Left ventricle myocardium inferior (tissue), 1 donor: ENCODE measurements around the gene GTF2IRD1. TPM values are rescaled to one million over a fixed set of nuclear protein-coding genes. Genes with fewer than 3 reads are reported as not detected.

Source experiments
- DNase-seq: peaks from one replicate; pipeline ENCODE4 v3.0.0-alpha.2; 2020
- H3K27ac ChIP-seq: fragments of 200-600 bp; replicated peaks from 2 replicates; pipeline ENCODE4 v1.8.0; 2021
- H3K27me3 ChIP-seq: fragments of 200-600 bp; 2 replicates; pipeline ENCODE4 v1.8.0; 2021; ENCODE audit warnings: low read depth
- H3K36me3 ChIP-seq: fragments of 200-600 bp; 2 replicates; pipeline ENCODE4 v1.8.0; 2021
- H3K4me1 ChIP-seq: fragments of 200-600 bp; 2 replicates; pipeline ENCODE4 v1.8.0; 2021
- H3K4me3 ChIP-seq: fragments of 200-600 bp; 2 replicates; pipeline ENCODE4 v1.8.0; 2021; ENCODE audit warnings: mild to moderate bottlenecking, moderate library complexity
- H3K9me3 ChIP-seq: fragments of 200-600 bp; replicated peaks from 2 replicates; pipeline ENCODE4 v1.8.0; 2021
- intact Hi-C: fragments of 100-400 bp; cut with micrococcal nuclease; formaldehyde crosslinking; loops from one replicate; pipeline ENCODE4 v1.11.0; 2022
- total RNA-seq: library from RNA; stranded (reverse); fragmentation: NEBNext Ultra II Directional; extraction: Animal tissue kit (Norgen Biotek cat#: 25700); gene quantifications from one replicate; pipeline ENCODE4 v1.2.1, GENCODE V29; 2021
- TF ChIP-seq, protein P1 (sequence below): fragments of 200-600 bp; IDR thresholded peaks from 2 replicates; pipeline ENCODE4 v1.8.0; 2021; ENCODE audit warnings: antibody characterized with exemption, mild to moderate bottlenecking, borderline replicate concordance
- donor health status: DM: no; HTN: yes; CAD: no; lungs with severe emphysema.

GTF2IRD1 gene
- total RNA-seq, 1 donor from 2014 or later, result 15.8 TPM

DNA sequence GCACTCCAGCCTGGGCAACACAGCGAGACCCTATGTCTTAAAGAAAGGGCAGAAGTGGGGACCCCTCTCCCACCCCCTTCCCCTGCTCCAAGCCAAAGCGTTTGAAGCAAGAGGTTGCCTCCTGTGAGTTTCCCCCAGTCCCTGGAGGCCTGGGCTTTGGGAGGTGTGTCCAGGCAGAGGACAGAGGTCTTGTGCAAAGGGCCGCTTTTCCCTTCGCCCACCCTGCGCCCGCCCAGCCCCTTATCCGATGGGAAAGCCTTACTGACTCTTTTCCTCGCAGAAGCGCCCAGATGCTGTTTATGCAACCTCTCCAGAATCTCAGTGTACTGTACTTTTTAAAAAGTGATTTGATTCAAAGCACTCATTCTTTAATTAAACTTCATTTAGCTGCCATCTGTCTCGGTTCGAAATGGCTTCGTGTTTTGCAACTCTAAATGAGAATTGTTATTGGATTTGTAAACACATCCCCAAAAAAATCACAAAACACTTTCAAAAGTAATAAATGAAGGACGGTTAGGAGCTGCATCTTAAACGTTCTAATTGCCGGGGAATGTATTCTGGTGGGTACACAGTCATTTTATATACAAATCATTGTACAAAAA is 153.3 kb downstream of the GTF2IRD1 start:
- intact Hi-C loops, result no loop called here
- H3K4me1 ChIP-seq, result peaks cover 20% of the 10 kb centered on the region

DNA sequence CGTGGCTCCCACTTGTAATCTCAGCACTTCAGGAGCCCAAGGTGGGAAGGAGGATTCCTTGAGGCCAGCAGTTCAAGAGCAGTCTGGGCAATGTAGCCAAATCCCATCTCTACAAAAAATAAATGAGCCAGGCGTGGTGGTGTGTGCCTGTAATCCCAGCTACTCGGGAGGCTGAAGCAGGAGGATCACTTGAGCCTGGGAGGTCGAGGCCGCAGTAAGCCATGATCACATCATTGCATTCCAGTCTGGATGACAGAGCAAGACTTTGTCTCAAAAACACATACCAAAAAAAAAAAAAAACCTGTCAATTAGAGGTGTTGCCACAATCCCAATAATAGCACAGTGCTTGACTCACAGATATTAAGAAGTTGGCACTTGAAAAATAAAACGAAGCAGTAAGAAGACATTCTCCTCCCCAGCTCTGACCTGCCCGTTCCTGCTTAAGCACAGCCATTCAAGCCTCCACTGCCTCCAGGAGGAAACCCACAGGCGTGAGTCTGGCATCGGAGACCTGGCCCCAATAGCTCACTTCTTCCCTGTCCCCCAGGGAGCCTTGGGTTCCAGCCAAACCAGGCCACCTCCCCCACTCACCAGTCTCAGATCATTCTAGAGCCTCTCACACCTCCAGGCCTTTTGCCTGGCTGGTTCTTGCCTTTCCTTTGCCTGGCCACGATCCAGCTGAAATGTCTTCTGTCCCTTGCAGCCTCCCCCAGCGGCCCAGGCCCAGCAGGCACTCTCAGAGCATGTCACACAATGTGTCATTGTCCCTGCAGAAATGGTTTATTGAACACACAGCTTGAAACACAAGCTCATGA is 158.5 kb downstream of the GTF2IRD1 start:
- peaks cover 7% of the 10 kb centered on the region for H3K4me1 ChIP-seq
- no peak overlapping the region for H3K4me3 ChIP-seq
- H3K9me3 ChIP-seq, result no peaks in the 10 kb centered on the region
- H3K36me3 ChIP-seq, result no peaks in the 10 kb centered on the region
- intact Hi-C loops, result no loop called here
- peak overlapping the region; percentile 20 for H3K27ac ChIP-seq
- no peak for DNase-seq
- TF ChIP-seq, protein P1, sequence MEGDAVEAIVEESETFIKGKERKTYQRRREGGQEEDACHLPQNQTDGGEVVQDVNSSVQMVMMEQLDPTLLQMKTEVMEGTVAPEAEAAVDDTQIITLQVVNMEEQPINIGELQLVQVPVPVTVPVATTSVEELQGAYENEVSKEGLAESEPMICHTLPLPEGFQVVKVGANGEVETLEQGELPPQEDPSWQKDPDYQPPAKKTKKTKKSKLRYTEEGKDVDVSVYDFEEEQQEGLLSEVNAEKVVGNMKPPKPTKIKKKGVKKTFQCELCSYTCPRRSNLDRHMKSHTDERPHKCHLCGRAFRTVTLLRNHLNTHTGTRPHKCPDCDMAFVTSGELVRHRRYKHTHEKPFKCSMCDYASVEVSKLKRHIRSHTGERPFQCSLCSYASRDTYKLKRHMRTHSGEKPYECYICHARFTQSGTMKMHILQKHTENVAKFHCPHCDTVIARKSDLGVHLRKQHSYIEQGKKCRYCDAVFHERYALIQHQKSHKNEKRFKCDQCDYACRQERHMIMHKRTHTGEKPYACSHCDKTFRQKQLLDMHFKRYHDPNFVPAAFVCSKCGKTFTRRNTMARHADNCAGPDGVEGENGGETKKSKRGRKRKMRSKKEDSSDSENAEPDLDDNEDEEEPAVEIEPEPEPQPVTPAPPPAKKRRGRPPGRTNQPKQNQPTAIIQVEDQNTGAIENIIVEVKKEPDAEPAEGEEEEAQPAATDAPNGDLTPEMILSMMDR, result no peak
- H3K27me3 ChIP-seq, result no peaks in the 10 kb centered on the region

More for the DNA sequence above, 153.3 kb downstream of the GTF2IRD1 start:
- Histone ChIP-seq H3K27me3 (no peaks in the 10 kb centered on the region), H3K27ac (peak overlapping the region; percentile 46), H3K9me3 (no peaks in the 10 kb centered on the region), H3K36me3 (no peaks in the 10 kb centered on the region), H3K4me3 (peak overlapping the region; percentile 66)
- no peak for DNase-seq
- TF ChIP-seq, protein P1, result no peak

DNA sequence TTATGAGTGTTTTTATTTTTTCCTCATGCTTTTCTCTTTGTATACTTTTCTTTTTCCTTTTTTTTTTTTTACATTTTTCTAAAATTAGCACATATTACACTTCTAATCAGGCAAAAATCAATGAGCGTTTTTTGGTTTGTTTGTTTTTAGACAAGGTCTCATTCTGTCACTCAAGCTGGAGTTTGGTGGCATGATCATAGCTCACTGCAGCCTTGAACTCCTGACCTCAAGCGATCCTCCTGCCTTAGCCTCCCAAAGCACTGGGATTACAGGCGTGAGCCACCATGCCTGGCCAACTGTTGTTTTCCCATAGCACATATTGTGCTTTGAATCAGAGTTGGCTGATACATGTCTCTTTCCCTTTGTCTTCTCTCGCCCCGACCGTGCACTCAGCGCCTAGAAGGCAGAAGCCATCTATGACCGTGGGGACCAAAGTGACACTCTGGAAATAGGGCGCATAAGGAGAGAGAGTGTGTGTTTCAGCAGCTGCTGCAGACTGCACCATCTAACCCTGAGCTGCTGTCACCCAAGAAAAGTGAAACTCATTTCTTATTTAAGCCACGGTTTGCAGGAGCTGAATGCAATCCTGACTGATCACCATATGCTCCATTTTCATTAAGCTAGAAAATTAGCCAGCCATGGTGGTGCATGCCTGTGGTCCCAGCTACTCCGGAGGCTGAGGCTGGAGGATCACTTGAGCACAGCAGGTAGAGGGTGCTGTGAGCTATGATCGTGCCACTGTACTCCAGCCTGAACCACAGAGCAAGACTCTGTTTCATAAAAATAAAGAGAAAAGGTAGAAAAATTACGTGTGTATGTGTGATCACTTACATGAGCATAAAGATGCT is 162.5 kb downstream of the GTF2IRD1 start:
- Histone ChIP-seq H3K4me3 (no peak overlapping the region), H3K36me3 (no peaks in the 10 kb centered on the region), H3K27me3 (no peaks in the 10 kb centered on the region), H3K9me3 (no peaks in the 10 kb centered on the region), H3K4me1 (peaks cover 7% of the 10 kb centered on the region), H3K27ac (no peak overlapping the region)
- intact Hi-C loops, result no loop called here
- no peak for DNase-seq
- TF ChIP-seq, protein P1, result no peak

DNA sequence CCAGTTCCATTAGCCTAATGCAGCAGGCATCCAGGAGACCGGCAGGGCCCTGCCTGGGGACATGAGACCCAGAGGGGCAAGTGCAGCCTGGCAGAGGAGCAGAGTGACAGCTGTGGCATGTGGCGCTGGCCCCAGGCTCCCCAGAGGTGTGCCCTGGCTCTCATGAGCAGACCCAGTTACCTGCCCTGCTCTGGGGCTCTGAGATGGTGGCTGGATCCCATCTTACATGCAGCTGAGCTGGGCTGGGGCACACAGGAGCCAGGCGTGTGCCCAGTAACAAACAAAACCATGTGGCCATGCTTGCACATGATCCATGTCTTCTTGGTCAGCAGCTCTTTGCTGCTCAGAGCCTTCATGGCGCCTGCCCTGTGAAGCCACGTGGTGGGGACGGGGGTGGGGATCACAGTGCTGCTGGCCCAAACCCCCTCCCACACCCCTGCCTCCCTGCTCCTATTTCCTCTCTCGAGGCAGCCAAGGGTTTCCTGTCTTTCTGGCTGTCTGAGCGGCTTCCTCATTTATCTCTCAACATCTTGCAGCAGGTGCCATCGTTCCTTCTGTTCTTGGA is 163.6 kb downstream of the GTF2IRD1 start:
- peak; percentile 24 for DNase-seq
- peaks cover 6% of the 10 kb centered on the region for H3K4me1 ChIP-seq
- H3K4me3 ChIP-seq, result no peak overlapping the region
- H3K9me3 ChIP-seq, result no peaks in the 10 kb centered on the region
- intact Hi-C loops, result no loop called here
- no peaks in the 10 kb centered on the region for H3K36me3 ChIP-seq
- no peak overlapping the region for H3K27ac ChIP-seq
- H3K27me3 ChIP-seq, result no peaks in the 10 kb centered on the region
- TF ChIP-seq, protein P1, result no peak

DNA sequence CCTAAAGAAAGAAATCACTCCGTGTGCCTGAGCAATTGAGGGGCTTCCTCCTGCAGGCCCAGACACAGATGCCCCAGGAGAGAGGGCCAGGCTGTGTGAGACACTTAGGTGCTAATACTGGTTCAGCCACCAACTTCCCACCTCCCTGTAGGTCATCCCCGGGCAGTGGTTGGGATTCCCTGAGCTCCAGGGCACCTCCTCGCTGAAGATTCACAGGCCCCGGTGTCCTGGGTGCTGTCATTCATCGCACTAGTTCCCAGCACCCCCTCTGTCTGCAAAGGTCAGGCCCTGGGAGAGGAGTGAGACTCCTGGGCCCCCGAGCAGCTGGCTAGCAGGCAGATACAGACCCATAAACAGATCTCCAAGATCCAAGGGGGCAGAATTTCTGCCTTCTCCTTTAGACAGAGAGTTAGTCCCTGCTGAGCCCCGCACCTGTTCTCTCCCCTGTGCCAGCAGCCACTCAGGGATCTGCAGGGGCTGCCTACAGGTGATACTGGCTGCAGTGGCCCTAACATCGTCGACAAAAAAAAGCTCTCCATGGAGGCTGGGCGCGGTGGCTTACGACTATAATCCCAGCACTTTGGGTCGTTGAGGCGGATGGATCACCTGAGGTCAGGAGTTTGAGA is 165.6 kb downstream of the GTF2IRD1 start:
- TF ChIP-seq, protein P1, result no peak
- intact Hi-C loops, result no loop called here
- no peaks in the 10 kb centered on the region for H3K9me3 ChIP-seq
- no peaks in the 10 kb centered on the region for H3K4me1 ChIP-seq
- no peaks in the 10 kb centered on the region for H3K27me3 ChIP-seq
- H3K27ac ChIP-seq, result no peak overlapping the region
- no peaks in the 10 kb centered on the region for H3K36me3 ChIP-seq
- H3K4me3 ChIP-seq, result no peak overlapping the region
- DNase-seq, result no peak
